Measurements from ENCODE around the gene RAB9B. TPM values are rescaled to one million over a fixed set of nuclear protein-coding genes. Genes with fewer than 3 reads are reported as not detected.

The RAB9B gene
- total RNA-seq, 2 experiments from 2014 or later: 0.44 to 0.57 TPM

DNA sequence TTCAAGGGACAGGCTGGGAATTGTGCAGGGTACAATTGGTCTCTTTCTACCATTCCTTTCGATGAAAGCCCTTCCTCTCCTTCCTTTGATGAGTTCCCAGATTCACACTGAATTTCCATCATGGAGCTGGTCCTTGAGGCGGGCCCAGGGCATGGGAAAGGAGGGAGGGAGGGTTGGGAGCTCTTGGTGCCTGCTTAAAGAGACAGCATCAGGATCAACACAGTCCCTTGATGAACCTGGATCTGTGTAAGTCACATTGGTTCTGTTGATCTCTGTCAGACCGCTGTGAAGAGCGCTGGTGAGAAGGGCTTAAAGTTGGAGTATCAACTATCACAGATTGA is 51.0 kb downstream of the RAB9B start:
- Mint-ChIP-seq H3K27ac (no peak overlapping the region), H3K4me3 (no peak overlapping the region), H3K27me3 (no peaks in the 10 kb centered on the region), H3K9me3 (no peaks in the 10 kb centered on the region), H3K36me3 (no peaks in the 10 kb centered on the region), H3K4me1 (ENCODE audit: low read depth) (no peaks in the 10 kb centered on the region)
- CTCF ChIA-PET: no interaction called here
- POLR2A ChIA-PET: no interaction called here
- DNase-seq: no peak
- intact Hi-C loops (cut with micrococcal nuclease): no loop called here

DNA sequence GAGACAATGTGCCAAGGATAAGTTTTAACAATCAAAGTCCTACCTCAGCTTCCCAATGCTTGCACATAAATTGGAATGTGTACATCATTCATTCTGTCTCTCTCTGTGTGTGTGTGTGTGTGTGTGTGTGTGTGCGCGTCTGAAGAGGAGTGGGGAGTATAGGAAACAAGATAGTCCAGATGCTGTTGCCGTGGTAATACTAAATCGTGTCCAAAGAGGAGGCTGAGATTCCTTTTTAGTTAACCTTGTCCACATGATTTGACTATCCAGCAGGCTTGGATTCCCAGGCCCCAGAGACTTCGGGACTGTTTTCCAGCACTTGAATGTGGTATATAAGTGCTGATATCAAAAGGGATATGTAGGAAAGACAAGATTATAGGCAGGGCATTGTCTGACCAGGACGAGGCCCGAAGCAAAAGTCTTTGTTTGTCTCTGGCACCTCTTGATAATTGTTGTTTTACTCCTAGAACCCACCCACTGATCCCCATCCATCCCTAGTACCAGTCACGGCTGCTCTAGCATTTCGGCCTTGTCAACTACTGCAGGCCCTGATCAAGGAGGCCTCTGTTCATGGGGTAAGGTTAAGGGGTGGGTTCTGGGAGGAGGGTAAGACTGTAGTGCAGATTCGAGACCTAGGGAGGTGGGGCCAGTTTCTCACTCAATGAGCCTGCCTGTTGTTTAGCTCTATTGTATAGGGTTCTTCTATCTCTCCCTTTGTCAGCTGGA is 51.6 kb downstream of the RAB9B start:
- intact Hi-C loops (cut with micrococcal nuclease): no loop called here
- Mint-ChIP-seq H3K9me3 (no peaks in the 10 kb centered on the region), H3K36me3 (no peaks in the 10 kb centered on the region), H3K27ac (no peak overlapping the region), H3K4me3 (no peak overlapping the region), H3K27me3 (no peaks in the 10 kb centered on the region), H3K4me1 (ENCODE audit: low read depth) (no peaks in the 10 kb centered on the region)
- POLR2A ChIA-PET: no interaction called here
- CTCF ChIA-PET: no interaction called here
- no peak for DNase-seq

DNA sequence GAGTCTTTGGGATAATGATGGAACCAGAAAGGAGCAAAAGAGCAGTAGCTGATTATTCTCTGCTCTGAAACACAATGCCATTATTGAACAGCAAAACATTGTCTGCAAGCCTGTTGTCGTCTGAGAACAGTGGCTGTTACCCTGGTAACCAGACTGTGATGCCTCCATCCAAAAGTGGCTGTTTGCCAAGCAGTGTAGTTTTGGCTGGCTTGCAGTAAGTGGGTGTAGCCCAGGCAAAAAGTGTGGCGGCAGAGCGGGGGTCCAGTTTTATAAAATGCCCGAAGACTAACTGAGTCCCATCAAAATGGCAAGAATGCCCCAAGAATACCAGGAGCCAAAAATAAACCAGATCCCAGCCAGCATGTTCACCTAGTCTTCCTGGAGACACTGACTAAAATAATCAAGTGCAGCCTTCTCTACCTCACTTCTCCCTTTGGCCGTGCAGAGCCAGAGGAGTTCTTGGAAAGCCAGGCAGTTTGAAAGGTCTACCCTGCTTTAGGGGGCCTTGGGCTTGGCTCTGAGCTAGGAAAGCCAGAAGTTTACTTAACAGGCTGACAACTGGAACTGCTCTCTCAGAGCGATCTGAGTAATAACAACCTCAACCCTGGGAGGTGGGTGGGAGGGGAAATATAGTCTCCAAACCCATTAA is 52.8 kb downstream of the RAB9B start:
- no peaks in the 10 kb centered on the region for H3K4me1 Mint-ChIP-seq (ENCODE audit: low read depth)
- H3K9me3 Mint-ChIP-seq: no peaks in the 10 kb centered on the region
- intact Hi-C loops (cut with micrococcal nuclease): no loop called here
- H3K4me3 Mint-ChIP-seq: no peak overlapping the region
- ChIA-PET POLR2A (no interaction called here), CTCF (no interaction called here)
- H3K36me3 Mint-ChIP-seq: no peaks in the 10 kb centered on the region
- no peak overlapping the region for H3K27ac Mint-ChIP-seq
- DNase-seq: no peak
- peaks cover 3% of the 10 kb centered on the region for H3K27me3 Mint-ChIP-seq

DNA sequence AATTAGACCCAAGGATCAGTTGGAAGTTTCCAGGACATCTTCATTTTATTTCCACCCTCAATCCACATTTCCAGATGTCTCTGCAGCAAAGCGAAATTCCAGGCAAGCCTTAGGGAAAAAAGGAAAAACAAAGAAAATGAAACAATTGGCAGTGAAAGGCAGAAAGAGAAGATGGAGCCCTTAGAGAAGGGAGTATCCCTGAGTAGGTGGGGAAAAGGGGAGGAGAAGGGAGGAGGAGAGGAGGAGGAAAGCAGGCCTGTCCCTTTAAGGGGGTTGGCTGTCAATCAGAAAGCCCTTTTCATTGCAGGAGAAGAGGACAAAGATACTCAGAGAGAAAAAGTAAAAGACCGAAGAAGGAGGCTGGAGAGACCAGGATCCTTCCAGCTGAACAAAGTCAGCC is 55.5 kb downstream of the RAB9B start, which contains the start of gene PLP1:
TSS of gene PLP1 (plus strand) at position 295 of the 400 bp plus-strand sequence. CDS start 156 bp downstream, outside the sequence.
- Mint-ChIP-seq H3K9me3 (no peaks in the 10 kb centered on the region), H3K36me3 (no peaks in the 10 kb centered on the region), H3K4me3 (no peak within 1 kb of the TSS), H3K4me1 (ENCODE audit: low read depth) (no peaks in the 10 kb centered on the region), H3K27me3 (peaks cover 5% of the 10 kb centered on the region), H3K27ac (no peak within 1 kb of the TSS)
- DNase-seq: no peak
- CTCF ChIA-PET: no interaction called here
- intact Hi-C loops (cut with micrococcal nuclease): no loop called here
- POLR2A ChIA-PET: no interaction called here

DNA sequence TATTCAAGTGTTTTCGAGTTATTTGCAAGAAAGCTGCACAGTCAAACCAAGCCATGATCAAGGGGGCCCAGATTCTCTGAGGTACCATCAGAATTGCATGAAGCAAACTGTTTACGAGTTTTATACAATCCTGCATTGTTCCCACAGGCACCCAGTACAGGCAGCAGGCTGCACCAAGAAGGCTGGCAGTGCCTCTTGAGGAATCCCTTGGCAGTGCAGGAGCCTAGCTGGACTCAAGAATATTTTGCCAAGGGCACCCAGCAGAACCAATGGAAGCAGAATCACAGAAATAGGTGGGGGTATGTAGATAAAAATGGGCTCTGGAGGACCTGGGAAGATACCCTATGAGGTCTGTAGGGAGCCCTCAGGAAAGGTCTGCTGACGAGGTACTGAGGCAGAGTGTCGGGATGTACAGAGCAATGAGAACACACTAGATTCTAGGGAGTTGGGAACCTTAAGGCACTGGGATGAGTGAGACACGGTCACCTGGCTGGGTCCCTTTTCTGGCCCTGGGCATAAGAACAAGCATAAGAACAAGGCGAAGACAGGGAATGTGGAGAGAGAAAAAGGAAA is 57.9 kb downstream of the RAB9B start:
- DNase-seq: no peak
- H3K36me3 Mint-ChIP-seq: no peaks in the 10 kb centered on the region
- peaks cover 5% of the 10 kb centered on the region for H3K27me3 Mint-ChIP-seq
- no peak overlapping the region for H3K27ac Mint-ChIP-seq
- H3K4me3 Mint-ChIP-seq: no peak overlapping the region
- intact Hi-C loops (cut with micrococcal nuclease): no loop called here
- H3K9me3 Mint-ChIP-seq: no peaks in the 10 kb centered on the region
- ChIA-PET CTCF (interaction anchor here (0.8 to 1.4 kb wide), 3 partner anchors 15 to 64 kb away, joined by 3 to 5 read pairs (median 3); partner anchors contain the start of gene TMEM31), POLR2A (no interaction called here)
- no peaks in the 10 kb centered on the region for H3K4me1 Mint-ChIP-seq (ENCODE audit: low read depth)

DNA sequence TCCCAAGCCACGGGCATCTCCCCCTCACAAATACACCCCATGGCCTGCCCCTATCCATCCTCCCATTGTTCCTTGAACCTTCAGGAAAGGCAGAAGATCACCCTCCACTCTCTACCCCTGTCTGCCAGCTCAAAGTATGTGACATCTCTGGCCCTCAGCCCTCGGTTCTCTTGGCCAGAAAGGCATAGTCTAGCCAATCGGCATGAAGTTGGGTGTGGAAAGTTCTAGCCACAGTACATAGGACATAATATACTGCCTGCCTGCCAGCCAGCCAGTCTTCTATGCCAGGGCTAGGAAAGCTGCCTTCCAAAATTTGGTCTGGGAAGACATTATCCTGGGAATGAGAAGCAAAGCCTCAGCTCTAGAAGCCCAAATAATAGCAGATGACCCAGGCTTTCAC is 58.6 kb downstream of the RAB9B start:
- no peaks in the 10 kb centered on the region for H3K9me3 Mint-ChIP-seq
- H3K36me3 Mint-ChIP-seq: no peaks in the 10 kb centered on the region
- H3K4me3 Mint-ChIP-seq: no peak overlapping the region
- H3K27me3 Mint-ChIP-seq: peaks cover 5% of the 10 kb centered on the region
- CTCF ChIA-PET: interaction anchor here (1.4 kb wide), 1 partner anchor 63 kb away, joined by 5 read pairs; the partner anchor contains the start of gene TMEM31
- no peak overlapping the region for H3K27ac Mint-ChIP-seq
- no peaks in the 10 kb centered on the region for H3K4me1 Mint-ChIP-seq (ENCODE audit: low read depth)
- intact Hi-C loops (cut with micrococcal nuclease): no loop called here
- DNase-seq: no peak
- POLR2A ChIA-PET: no interaction called here

Other genes with a start within 250 kb of the RAB9B start
- gene TCEAL4, start 246.7 kb downstream of the RAB9B start, total RNA-seq: 10 to 100 TPM; 12.4 to 13.3 TPM
- 1 to 10 TPM; 4.8 to 5.6 TPM for gene TCEAL3, start 224.3 kb downstream of the RAB9B start, total RNA-seq
- gene TCEAL1, start 203.3 kb downstream of the RAB9B start, total RNA-seq: 1 to 10 TPM; 7.8 to 8.4 TPM
- gene MORF4L2, start 145.6 kb downstream of the RAB9B start, total RNA-seq: 100 to 1,000 TPM; 184 to 191 TPM
- gene TMEM31, start 121.3 kb downstream of the RAB9B start, total RNA-seq: under 1 TPM; 0.44 to 0.52 TPM
- not detected for gene PLP1, start 55.4 kb downstream of the RAB9B start, total RNA-seq
- gene TMSB15B, start 130.4 kb upstream of the RAB9B start, total RNA-seq: 1 to 10 TPM; 6.2 to 8.6 TPM
- not detected for gene H2BW1, start 181.5 kb upstream of the RAB9B start, total RNA-seq
- gene H2BW2, start 207.7 kb upstream of the RAB9B start, total RNA-seq: not detected
- 1 to 10 TPM; 1.6 to 2.7 TPM for gene TMSB15C, start 244.0 kb upstream of the RAB9B start, total RNA-seq